ENCODE measurements around the gene ECE1.

The ECE1 gene

DNA sequence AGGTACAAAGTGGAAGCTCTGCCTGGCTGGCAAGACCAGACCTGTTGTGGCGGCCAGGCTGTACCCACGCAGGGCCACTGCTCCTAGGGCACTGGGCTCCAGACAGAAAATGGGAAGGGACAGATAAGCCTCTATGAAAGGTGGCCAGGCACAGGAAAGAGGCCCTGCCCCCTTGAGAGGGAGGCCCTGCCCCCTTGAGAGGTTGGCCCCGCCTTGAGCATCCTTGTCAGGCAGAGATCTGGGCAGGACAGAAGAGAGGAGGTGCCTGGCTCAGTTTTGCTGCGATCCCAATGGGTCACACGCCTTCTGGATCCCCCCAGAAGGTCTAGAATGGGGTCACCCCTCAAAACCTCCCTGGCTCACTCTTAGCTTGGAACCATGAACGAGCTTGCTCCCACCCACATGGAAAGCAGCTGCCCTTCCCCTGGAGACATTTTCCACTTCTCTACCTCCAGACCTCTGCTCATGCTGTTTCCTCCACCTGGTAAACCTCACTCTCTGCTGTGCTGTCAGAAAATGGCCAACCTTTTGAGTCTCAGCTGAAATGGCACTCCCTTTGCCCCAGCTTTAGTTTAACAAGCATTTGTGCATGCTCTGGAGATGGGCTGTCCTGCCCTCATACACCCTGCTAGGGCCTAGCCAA, 17.5 kb upstream of the ECE1 start:
- TF ChIP-seq, protein P1, sequence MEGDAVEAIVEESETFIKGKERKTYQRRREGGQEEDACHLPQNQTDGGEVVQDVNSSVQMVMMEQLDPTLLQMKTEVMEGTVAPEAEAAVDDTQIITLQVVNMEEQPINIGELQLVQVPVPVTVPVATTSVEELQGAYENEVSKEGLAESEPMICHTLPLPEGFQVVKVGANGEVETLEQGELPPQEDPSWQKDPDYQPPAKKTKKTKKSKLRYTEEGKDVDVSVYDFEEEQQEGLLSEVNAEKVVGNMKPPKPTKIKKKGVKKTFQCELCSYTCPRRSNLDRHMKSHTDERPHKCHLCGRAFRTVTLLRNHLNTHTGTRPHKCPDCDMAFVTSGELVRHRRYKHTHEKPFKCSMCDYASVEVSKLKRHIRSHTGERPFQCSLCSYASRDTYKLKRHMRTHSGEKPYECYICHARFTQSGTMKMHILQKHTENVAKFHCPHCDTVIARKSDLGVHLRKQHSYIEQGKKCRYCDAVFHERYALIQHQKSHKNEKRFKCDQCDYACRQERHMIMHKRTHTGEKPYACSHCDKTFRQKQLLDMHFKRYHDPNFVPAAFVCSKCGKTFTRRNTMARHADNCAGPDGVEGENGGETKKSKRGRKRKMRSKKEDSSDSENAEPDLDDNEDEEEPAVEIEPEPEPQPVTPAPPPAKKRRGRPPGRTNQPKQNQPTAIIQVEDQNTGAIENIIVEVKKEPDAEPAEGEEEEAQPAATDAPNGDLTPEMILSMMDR (IDR thresholded peaks at IDR 0.05; ENCODE audit: low read depth, low read length): no peak
- H3K4me3 ChIP-seq (ENCODE audit: low read depth, low read length): no peak overlapping the region
- H3K36me3 ChIP-seq: no peaks in the 10 kb centered on the region
- DNase-seq: peak; percentile 49
- no peaks in the 10 kb centered on the region for H3K27me3 ChIP-seq (ENCODE audit: insufficient read depth, low read depth, severe bottlenecking)
- no peak overlapping the region for H3K27ac ChIP-seq
- no peaks in the 10 kb centered on the region for H3K9me3 ChIP-seq (ENCODE audit: severe bottlenecking)

DNA sequence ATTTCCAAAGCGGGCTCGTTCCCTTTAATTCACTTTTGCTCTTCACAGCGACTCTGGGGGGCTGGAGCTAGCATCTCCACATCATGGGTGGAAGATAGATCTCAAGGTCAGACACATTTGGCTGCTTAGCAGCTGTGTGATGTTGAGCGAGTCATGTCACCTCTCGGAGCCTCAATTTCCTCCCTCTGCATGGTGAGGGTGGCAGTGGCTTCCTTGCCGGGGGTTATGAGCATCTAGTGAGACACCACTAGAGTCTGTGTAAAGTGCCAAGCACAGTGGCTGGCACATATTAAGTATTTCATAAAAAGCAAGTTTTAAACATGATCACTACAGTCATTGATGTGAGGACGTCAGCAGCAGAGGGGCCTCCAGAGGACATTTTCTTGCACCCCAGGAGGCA, 16.9 kb upstream of the ECE1 start:
- Histone ChIP-seq H3K27ac (no peak overlapping the region), H3K4me3 (ENCODE audit: low read depth, low read length) (no peak overlapping the region), H3K27me3 (ENCODE audit: insufficient read depth, low read depth, severe bottlenecking) (no peaks in the 10 kb centered on the region), H3K9me3 (ENCODE audit: severe bottlenecking) (no peaks in the 10 kb centered on the region), H3K36me3 (no peaks in the 10 kb centered on the region)
- DNase-seq: no peak
- TF ChIP-seq, protein P1 (IDR thresholded peaks at IDR 0.05; ENCODE audit: low read depth, low read length): no peak

DNA sequence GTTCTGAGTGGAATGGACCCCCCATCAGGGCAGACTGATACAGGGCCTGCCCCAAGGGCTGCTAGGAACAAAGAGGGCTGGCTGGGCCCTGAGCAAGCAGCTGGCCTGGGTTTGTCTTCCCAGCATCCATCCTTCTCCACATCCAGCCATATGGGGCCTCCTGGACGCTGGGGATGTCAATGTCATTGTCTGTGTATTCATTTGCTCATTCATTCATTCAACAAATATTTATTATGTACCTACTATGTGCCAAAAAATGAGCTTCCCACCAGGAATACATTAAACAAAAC, 15.6 kb upstream of the ECE1 start:
- Histone ChIP-seq H3K36me3 (no peaks in the 10 kb centered on the region), H3K27me3 (ENCODE audit: insufficient read depth, low read depth, severe bottlenecking) (no peaks in the 10 kb centered on the region), H3K9me3 (ENCODE audit: severe bottlenecking) (no peaks in the 10 kb centered on the region), H3K4me3 (ENCODE audit: low read depth, low read length) (no peak overlapping the region), H3K27ac (no peak overlapping the region)
- TF ChIP-seq, protein P1 (IDR thresholded peaks at IDR 0.05; ENCODE audit: low read depth, low read length): no peak
- no peak for DNase-seq

DNA sequence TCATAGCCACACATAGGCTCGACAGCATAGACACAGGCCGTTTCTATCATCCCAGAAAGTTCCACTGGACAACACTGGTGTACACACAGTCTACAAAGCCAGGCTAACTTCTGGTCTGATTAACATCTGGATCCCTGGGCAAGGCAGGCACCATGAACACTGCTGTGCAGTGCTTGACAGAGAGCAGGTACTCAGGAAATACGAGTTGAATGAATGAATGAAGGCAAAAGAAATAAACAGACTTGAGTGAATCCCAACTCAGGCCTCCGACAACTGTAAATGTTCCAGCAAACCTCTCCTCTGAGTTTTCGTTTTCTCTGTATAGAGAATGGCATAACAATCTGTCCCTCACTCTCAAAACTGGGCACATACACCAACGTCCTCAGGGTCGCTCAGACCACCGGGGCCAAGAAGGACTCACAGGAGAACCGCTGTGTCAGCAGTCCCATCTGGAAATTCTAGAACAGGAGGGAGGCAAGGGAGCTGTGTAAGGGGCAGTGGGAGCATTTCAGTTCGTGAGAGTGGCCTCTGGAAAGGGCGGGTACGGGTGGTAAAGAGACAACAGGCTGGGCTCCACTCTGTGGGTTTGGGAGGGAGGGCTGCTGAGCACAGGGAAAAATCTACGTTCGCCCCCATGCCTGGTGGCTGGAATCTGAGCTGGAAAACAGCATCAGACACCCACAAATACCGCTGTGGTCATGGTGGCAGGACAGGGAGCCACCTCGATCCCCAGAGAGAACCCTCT, 15.1 kb upstream of the ECE1 start:
- no peak for DNase-seq
- Histone ChIP-seq H3K27ac (no peak overlapping the region; the same call in 1 of the 2 replicates), H3K27me3 (ENCODE audit: insufficient read depth, low read depth, severe bottlenecking) (no peaks in the 10 kb centered on the region), H3K9me3 (ENCODE audit: severe bottlenecking) (no peaks in the 10 kb centered on the region), H3K36me3 (no peaks in the 10 kb centered on the region), H3K4me3 (ENCODE audit: low read depth, low read length) (no peak overlapping the region)
- TF ChIP-seq, protein P1 (IDR thresholded peaks at IDR 0.05; ENCODE audit: low read depth, low read length): no peak

DNA sequence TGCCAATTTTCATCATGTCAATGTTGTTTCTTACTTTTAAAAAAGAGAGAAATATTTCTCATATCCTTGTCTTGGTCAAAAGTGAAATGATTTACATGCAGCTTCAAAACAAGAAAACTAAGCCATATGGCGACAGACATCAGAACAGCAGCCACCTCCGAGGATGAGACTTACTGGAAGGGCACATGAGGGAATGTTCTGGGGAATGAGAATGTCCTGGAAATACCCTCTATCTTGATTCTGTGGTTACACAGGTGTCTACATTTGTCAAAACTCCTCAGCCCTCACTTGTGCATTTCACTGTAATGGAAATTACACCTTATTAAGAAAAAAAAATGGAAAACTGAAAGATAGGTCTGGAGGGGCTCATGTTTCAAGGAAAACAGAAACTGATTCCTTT, 14.2 kb upstream of the ECE1 start:
- Histone ChIP-seq H3K27ac (peak overlapping the region; percentile 49), H3K27me3 (ENCODE audit: insufficient read depth, low read depth, severe bottlenecking) (no peaks in the 10 kb centered on the region), H3K9me3 (ENCODE audit: severe bottlenecking) (no peaks in the 10 kb centered on the region), H3K36me3 (0 out of 2 replicates have a peak, but pooled peaks cover 5% of the 10 kb centered on the region), H3K4me3 (ENCODE audit: low read depth, low read length) (no peak overlapping the region)
- peak; percentile 31 for DNase-seq
- TF ChIP-seq, protein P1 (IDR thresholded peaks at IDR 0.05; ENCODE audit: low read depth, low read length): no peak

All from WERI-Rb-1 (cell line).